Hematopoietic multipotent progenitor cell treated with erythropoietin and hydrocortisone succinate and interleukin-3 and kit ligand, for 4 days (in vitro differentiated cells): ENCODE measurements around the gene HIBADH.
"Not testable (repeated sequence)": the region's sequence is repeated elsewhere in the genome, so short reads cannot be mapped to it uniquely, and the experiment has no call there.

Experiments
- DNase-seq: peaks from one replicate; pipeline ENCODE4 v3.0.0-alpha.2; 2015

HIBADH gene

DNA sequence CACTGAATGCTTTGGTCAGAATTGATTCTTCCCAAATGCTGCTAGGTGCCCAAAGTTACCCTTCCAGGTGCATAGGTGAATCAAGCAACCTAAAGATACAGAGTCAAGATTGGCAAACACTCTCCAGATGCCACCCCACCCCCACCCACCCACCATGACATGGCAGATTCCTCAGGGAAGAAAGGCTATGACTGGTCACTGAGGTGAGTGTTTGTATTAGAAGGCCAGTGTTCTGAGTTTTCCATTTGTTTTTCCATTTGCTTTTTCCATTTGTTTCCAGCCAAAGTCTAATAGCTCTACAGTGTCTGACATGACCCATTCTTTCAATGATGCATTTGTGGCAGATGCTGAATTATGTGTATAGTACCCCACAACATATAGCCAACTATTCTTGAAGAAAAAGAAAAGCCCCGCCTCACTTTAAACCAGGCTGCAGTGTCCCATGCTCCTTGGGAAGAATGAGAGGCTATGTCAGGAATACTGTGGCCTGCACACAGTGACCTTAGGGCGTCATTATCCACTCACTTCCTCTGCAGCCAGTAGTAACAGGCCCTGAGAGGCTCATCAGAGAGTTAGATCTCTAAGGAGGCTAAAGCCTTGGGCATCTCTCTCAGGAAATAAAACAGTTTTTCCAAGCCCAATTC, 16.1 kb upstream of the HIBADH start:
- no peak for DNase-seq

DNA sequence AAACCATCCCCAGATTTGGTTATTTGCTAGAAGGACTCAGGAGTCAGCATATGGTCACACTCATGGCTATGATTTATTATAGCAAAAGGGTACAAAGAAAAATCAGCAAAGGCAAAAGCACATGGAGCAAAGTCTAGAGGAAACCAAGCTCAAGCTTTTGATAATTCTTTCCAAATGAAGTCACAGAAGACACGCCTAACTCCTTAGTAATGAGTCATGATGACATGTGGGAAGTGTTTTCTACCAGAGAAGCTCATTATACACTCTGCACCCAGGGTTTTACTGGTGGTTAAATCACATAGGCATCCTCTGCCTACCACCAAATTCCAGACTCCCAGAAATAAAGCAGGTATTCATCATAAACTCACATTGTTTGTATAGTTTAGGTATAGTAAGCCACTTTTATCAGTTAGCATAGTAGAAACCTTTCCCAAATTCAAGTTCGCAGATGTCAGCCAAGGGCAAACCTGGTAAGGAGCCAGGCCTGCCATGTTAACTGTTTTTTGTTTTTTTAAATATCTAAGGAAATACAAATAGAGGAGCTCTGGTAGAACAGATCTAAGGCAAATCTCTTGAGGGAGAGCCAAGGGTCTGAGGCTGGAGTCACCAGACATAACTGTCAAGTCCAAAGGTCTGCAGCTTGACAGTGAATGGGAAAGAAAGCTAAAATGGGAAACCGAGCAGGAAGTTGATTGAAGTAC, 15.4 kb upstream of the HIBADH start:
- no peak for DNase-seq

DNA sequence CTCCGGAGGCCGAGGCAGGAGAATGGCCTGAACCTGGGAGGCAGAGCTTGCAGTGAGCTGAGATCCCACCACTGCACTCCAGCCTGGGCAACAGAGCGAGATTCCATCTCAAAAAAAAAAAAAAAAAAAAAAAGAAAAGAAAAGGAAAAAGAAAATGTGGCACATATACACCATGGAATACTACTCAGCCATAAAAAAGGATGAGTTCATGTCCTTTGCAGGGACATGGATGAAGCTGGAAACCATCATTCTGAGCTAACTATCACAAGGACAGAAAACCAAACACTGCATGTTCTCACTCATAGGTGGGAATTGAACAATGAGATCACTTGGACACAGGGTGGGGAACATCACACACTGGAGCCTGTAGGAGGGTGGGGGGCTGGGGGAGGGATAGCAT, 11.4 kb upstream of the HIBADH start:
- not testable (repeated sequence) for DNase-seq

DNA sequence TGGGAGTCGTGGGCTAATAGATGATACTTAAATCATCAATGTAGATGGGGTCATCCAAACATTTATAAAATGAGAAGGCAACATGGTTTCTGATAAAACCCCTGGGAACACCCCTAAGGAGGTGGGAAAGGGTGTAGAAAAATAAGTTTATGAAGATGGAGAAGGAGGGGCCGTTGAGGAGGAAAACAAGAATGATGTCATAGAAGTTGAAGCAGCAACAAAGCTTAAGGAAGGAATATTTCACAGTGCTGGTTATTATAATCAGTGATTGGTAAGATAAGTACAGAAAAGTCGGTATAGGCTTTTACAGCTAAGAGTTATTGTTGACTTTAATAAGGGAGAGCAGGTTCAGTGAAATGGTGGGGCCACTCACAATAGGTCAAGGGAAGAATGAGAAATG, 9.0 kb upstream of the HIBADH start:
- no peak for DNase-seq

DNA sequence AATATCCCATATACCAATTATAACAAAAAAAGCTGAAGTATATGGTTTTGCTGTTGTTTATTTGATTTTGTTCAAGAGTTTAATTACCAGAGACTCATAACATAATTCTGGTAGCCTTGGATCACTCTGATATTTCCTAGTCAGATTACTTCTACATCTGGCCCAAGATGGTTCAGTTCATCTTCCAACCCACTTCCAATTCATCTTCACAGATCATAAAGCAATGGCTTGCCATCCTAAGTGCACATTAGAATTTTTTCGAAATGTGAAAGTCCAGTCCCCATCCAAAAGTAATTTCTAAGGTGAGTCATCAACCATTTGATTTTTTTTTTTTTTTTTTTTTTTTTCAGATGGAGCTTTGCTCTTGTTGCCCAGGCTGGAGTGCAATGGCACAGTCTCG, 8.0 kb upstream of the HIBADH start:
- DNase-seq, result no peak

DNA sequence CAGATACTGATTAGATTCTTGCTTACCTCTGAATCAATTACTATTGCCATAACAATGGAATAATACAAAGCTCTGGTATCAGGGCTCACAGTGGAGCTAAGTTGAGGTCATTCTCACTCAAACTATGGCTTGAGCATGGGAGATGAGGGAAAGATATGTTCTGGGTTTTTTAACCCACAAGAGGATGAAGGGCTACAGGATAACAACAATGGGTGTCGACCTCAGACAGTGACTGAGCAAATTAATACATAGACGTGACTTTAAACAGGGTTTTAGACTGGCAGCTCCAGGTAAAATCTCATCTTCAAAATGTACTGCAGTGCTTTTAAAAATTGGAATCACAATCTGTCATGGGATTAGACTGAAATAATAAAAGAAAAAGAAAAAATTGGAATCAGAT, 7.5 kb upstream of the HIBADH start:
- DNase-seq, result peak; percentile 44

DNA sequence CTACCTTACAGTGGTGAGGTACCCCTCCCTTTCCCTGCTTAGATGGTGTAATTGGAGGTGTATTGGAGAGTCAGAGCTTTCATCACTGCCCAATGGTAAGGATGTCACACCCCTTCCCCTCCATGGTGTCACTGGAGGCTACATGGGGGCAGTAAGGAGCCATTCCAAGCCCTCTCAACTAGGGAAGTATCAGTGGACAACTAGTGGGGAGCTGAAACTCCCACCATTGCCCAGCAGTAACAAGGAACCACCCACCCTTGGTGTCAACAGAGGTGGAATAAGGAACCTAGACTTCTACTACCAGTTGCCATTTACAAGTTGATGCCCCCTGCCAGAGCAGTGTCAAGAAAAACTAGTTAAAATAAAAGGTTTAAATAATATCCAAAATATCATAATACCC, 2.8 kb upstream of the HIBADH start:
- DNase-seq, result no peak

DNA sequence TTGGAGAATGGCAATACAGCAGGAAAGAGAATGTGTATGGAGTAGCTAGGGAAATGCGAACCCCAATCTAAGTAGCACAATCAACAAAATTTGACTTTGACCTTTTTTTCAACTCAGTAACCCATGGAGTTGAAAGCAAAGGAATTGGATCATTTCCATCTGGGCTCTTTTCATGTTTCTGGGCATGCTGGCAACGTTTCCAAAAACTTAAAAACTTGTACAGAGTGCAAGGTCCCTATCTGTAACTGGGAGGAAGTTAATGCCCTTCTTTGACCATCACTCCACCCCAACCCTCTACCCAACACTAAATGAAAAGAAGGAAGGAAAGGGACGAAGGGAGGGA, 1.3 kb upstream of the HIBADH start:
- no peak for DNase-seq

DNA sequence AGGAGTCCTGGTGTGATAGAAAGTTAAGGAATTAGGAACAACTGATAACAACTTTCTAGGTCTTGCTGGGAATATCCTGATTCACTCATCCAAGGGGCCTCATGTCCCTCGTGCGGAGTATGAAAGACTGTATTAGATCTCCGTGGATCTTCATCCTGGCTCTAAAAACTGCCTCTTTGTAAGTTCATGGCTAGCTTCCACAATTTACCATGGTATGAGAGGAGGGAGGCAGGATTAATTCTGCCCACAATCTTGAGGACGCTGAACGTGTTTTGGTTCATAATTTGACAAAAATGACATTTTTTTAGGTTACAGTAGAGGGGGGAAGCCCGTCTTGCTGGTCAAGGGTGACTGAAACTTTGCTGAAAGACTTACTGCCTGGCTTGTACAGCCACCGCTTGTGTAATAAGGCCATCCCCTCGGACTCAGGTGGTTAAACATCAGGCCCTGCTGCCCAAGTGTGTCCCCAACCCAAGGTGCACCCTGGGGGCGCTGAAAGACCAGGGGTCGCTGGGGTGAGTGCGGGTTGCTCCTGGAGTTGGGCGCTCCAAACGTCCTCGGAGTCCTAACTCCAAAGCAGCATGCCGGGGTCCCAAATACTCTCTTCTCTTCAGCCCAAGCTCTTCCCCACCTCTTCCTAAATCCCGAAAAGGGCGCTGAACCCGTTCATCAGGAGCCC, 733 bp downstream of the HIBADH start:
- peak; percentile 58 for DNase-seq

DNA sequence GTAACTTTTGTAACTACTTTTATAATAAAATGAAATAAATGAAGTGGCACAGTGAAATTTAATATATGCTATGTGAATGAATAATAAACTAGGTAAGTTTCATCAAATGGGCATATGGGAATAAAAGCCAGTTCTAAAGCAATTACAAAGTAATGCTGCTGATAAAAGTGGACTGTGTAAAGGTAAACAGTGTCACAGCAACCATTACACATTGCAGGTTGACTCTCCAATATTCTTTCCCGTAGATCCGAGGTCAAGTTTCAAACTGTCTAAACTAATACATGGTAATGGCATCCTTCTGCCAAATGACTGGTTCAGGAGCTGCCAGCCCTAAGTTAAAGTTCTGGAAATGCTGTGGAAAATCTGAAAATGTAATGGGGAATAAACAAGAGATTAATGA, 6.0 kb downstream of the HIBADH start:
- no peak for DNase-seq

DNA sequence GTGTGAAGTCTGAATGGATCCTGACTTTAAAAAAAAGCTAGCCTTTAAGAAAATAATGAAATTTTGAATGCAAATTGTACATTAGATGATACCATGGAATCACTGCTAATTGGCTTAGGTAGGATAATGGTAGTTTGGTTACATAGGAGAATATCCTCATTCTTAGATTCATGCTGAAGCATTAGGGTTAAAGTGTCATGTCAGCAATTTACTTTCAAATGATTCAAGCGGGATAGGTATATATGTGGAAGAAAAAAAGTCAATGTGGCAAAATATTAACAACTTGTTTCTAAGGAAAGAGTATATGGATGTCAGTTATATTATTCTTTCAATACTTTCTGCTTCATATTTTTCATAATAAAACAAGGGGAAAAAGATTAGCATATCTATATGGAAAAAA, 7.5 kb downstream of the HIBADH start:
- DNase-seq, result no peak

DNA sequence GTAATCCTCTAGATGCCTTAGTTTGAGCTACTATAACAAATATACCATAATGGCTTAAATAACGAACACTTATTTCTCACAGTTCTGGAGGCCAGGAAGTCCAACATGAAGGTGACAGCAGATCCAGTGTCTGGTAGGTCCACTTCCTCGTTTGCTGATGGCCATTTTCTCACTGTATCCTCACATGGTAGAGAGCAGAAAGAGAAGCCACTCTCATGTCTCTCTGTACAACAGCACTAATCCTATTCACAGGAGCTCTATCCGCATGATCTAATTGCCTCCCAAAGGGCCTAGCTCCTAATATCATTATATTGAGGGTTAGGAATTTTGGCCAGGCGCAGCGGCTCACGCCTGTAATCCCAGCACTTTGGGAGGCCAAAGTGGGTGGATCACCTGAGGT, 10.2 kb downstream of the HIBADH start:
- DNase-seq, result no peak

DNA sequence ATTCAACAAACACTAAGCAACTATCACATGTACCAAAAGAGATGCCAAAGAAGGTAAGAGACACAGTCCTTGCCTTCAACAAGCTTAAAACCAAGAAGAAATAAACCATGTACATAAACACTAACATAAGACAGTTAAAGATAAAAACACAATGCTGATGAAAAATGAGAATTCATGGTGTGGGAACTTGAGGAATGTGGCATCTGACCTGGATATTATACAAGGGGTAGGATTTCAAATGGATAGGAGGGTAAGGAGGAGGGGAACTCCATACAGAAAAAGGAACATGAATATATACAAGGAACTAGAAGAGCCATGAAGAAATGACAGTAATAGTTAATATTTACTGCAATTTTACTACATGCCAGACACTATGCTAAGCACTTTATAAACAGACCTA, 11.0 kb downstream of the HIBADH start:
- no peak for DNase-seq

DNA sequence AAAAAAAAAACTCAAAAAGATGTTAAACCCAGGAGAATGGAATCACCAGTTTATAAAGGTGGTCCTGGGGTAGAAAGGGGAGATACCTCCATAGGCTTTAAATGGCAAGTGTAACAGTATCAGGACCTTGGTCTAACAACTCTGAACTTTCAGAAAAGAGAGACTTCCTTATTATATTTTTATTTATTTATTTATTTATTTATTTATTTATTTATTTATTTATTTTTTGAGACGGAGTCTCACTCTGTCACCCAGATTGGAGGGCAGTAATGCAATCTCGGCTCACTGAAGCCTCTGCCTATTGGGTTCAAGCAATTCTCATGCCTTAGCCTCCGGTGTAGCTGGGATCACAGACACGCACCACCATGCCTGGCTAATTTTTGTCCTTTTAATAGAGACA, 12.4 kb downstream of the HIBADH start:
- no peak for DNase-seq

DNA sequence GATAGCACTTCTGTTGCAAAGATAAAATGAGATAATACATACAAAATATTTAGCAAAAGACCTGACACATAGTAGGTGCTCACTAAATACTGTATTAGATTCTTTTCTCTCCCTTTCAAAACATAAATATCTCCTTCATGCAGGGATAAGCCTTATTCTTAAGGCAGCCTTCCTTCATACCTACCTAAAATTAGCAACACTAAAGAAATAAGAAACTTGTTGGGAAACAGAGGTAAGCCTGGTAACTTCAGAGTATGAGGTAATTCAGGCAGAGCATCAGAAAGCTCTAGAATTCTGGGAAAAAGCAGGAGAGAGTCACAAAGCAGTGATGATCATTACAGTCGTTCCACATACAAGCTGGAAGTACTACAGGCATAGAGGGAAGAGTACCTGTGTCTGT, 15.2 kb downstream of the HIBADH start:
- no peak for DNase-seq

DNA sequence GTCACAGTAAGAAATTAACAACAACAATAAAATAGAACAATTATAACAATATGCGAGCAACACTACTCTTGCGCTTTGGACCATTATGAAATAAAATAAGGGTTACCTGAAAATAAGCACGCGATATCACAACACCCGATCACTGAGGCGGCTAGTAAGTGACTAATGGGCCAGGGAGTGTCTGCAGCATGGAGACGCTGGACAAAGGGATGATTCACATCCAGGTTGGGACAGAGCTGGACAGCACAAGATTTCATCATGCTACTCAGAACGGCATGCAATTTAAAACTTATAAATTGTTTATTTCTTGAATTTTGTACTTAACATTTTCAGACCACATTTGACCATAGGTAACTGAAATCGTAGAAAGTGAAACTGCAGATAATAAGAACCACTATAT, 15.6 kb downstream of the HIBADH start:
- no peak for DNase-seq

DNA sequence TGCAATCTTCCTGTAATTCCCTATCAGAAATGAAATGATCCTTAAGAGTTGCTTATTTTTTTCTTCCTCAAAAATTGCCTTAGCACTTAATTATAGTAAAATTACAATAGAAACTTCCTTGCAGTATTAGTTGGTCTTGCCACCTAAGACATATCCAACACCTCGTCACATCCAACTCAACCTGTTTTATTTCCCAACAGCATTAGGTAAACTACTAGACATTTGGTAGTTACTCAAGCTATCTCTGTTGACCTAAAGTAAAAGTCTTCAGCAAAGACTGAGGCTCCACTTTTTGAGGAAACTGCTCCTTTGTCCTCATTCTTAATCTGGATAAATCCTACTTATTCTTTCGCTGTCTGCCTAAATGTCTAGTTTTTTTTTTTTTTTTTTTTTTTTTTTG, 20.4 kb downstream of the HIBADH start:
- DNase-seq, result no peak

DNA sequence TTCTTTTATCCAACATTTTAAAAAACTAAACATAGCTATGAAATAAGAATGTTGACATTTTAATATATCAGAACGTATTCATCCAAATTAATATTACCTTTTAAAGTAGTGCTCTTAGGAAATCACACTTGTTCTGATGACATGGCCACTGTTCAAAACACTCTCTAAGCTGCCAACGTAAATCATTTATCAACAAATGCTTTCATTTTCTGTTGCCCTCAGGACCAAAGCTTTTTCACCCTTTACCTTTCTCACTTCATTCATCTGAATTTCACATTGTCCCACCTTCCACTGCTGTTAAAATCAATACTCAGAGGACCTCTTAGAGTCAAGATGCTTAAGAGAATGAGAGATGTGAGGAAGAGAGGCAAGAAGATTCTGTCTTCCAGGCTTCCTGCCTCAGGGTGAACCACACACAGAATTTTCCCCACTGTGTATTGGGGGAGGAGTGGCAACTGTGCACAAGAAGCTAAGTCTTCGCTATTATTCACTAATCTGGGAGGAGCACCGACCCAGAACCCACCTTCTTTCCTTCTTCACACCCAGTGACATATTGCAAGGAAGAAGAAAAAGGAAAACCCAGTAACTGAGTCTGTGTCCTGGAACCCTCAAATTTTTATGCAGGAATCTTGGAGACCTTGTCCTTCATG, 21.0 kb downstream of the HIBADH start:
- no peak for DNase-seq

DNA sequence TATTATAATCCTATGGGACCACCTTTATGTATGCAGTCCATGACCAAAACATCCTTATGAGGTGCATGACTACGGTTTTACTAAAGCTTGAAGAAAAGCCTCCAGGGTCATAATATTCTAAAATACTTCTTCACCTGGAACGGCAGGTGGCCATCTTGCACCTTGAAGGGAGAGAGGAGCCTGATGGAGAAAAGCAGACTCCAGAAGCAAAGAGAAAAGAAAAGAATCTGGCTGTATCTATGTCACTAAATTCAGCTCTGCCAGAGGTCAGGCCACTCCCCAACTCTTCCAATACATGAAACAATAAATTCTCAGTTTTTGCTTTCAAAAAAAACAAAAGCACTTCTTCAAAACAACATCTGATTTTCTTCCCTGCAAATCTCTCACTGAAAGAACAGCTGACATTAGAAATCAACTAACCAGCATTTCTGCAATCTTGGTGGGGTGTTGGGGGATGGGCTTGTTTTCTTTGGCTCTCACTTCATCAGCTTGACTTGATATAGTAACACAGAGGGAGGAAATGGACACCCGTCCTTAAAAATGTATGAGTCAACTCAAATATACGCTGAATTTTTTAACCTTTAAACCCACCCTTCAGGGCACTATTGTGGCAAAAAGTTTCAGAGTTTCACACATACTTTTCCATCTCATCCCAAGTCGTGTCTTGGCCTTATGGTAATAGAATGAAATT, 21.7 kb downstream of the HIBADH start:
- DNase-seq, result no peak

DNA sequence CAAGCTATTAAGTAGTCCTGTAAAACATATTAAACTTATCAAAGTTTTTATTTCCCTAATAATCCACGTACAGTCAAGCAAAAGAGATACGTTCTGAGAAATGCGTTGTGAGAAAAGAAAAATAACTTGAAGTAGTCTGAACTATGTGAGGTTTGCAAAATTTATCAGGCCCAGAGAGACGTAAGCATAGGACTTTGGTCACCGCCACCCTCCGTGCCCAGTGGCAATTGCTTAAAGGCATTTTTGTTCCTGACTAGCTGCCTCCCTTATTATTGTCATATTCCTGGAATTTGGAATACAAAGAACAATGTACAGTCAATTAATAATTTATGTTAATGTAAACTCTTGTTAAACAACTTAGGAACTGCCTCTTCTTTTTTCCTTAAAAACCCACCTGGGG, 22.8 kb downstream of the HIBADH start:
- no peak for DNase-seq

DNA sequence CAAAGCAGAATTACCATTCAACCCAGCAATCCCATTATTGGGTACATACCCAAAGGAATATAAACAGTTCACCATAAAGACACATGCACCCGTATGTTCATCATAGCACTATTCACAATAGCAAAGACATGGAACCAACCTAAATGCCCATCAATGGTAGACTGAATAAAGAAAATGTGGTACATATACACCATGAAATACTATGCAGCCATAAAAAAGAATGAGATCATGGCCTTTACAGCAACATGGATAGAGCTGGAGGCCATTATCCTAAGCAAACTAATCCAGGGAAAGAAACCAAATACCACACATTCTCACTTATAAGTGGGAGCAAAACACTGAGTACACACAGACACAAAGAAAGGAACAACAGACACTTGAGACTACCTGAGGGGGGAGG, 23.6 kb downstream of the HIBADH start:
- DNase-seq, result not testable (repeated sequence)

DNA sequence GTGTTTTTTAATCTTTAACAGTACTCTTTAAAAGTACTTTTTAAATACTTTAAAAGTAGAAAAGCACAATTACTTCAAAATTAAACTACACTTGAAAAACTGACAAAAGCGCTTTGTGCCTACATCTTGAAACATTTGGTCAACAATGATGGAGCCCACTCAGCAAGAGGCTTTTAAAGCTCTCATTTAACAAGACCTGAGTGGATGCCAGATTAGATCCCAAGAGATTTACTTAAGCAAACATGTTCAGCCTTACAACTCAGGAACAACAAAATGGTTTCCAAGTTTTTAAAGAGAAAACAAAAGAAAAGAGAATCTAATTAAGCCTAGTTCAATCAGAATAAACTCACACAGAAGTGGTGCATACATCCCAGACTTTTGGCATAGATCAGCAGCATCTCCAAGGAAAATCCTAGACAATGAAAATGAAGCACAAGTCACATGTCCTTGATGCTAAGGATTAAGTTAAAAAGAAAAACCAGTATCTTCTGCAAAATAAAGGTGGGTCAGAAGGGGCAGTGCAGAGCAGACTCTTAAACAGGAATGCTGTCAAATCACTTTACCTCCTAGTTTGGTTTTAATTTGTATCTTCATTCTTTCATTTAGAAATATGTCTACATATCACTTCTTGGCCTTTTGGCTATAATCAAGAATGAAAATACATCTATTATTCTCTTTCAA, 26.2 kb downstream of the HIBADH start:
- DNase-seq, result no peak

DNA sequence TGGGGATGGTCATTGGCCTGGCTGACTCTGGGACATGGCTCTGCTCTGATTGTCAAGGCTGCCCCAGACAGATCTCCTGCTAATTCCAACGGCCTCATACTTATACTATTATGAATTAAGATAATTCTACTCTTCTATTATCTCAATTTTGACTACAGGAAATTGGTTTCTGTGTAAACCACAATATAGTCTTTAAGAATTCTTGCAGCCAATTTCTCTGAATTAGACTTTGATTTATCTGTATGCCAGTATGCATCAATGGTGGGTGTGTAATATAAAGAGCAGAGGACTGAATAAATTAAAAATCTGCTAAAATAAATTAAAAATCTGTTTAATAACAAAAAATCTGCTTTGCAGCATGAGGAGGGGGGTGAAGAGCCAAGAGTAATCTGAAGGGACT, 27.0 kb downstream of the HIBADH start:
- peak; percentile 12 for DNase-seq
